22Rv1 (cell line): ENCODE measurements around the gene OCA2.

Experiments
- CTCF ChIP-seq: fragments of 450-650 bp; IDR thresholded peaks from 2 replicates; pipeline ENCODE4 v1.5.1; 2017; ENCODE audit warnings: mild to moderate bottlenecking
- ZFX ChIP-seq: fragments of 450-650 bp; IDR thresholded peaks from 2 replicates; pipeline ENCODE4 v1.6.1; 2017; ENCODE audit warnings: antibody characterized with exemption, borderline replicate concordance

GRCh38 chr15:28022961-28023360 is 76.2 kb downstream of the OCA2 start:
- no peak for TF ChIP-seq CTCF
- no peak for TF ChIP-seq ZFX
